K562 (cell line): Measurements from ENCODE around the gene C5orf52. TPM values are rescaled to one million over a fixed set of nuclear protein-coding genes. Genes with fewer than 3 reads are reported as not detected.

Source experiments
- ATAC-seq: fragments of 200-7000 bp; cut with Tn5 transposase; 3 replicates; pipeline ENCODE4 v1.9.1; 2020; ENCODE audit warnings: moderate library complexity
- BruUV-seq: library from RNA; stranded (reverse); fragments of 400-500 nt; replicated peaks from 2 replicates; lab custom pipeline; 2021; lab: Mats Ljungman, UMichigan
- CTCF ChIA-PET: fragments of 300-600 bp; formaldehyde crosslinking; extraction: SDS; loops from one replicate; lab custom pipeline; 2021; ENCODE audit warnings: low intra/inter-chr PET ratio; lab: Yijun Ruan, JAX
- POLR2A ChIA-PET: fragments of 300-600, 350-650 bp; sonication (Branson Sonifier 250); formaldehyde crosslinking; extraction: SDS; loops from one replicate; lab custom pipeline; 2021; ENCODE audit warnings: antibody characterized with exemption, inconsistent platforms; lab: Yijun Ruan, JAX
- DNase-seq, 4 experiments: peaks; one replicate each; pipeline versions ENCODE4 v3.0.0 to v3.0.0-alpha.2; 2011 to 2018; ENCODE audit warnings: low spot score in 3 of 4, mixed read lengths in 3 of 4; ENCODE audit errors: extremely low read depth in 1 of 4
- FAIRE-seq: peaks from 2 replicates; lab custom pipeline; 2011; peaks lifted over from hg19 to GRCh38; lab: Jason Lieb, UNC
- H2AFZ ChIP-seq: 2 replicates; pipeline ENCODE4 v1.6.0; 2011; ENCODE audit warnings: low read depth, low read length, control low read depth, inconsistent platforms
- H3K27ac ChIP-seq: fragments of 200-600 bp; 3 replicates; pipeline ENCODE4 v1.8.0; 2011; ENCODE audit warnings: low read depth, mild to moderate bottlenecking, control low read depth, inconsistent platforms, low read length, moderate library complexity, mixed read lengths; ENCODE audit errors: extremely low read depth
- H3K27me3 ChIP-seq, 2 experiments: fragments of 300-600 bp in 1 of 2; 2 replicates in 1 of 2; 3 replicates in 1 of 2; pipeline versions ENCODE4 v1.6.0 to v1.8.0; 2011; ENCODE audit warnings: inconsistent platforms in 2 of 2, low read length in 2 of 2, mild to moderate bottlenecking in 1 of 2, mixed read lengths in 1 of 2, moderate library complexity in 1 of 2; ENCODE audit not compliant: control insufficient read depth in 2 of 2, insufficient read depth in 2 of 2
- H3K36me3 ChIP-seq: fragments of 300-600 bp; 3 replicates; pipeline ENCODE4 v1.8.0; 2011; ENCODE audit warnings: mild to moderate bottlenecking, low read length, inconsistent platforms; ENCODE audit not compliant: control insufficient read depth, insufficient read depth
- H3K4me1 ChIP-seq, 2 experiments: fragments of 200-600 bp in 1 of 2; replicated peaks in 1 of 2; 2 replicates in 1 of 2; 3 replicates in 1 of 2; pipeline versions ENCODE4 v1.5.1 to v1.8.0; 2011; ENCODE audit warnings: inconsistent platforms in 2 of 2, low read length in 2 of 2, mild to moderate bottlenecking in 1 of 2, mixed read lengths in 1 of 2, moderate library complexity in 1 of 2; ENCODE audit not compliant: control insufficient read depth in 2 of 2, insufficient read depth in 2 of 2
- H3K4me2 ChIP-seq: 2 replicates; pipeline ENCODE4 v1.6.1; 2011; ENCODE audit warnings: low read length, control low read depth, inconsistent platforms, mixed read lengths; ENCODE audit not compliant: insufficient read depth
- H3K4me3 ChIP-seq: fragments of 200-600 bp; sonication (generic), shearing (Covaris generic); 2 replicates; pipeline ENCODE4 v1.5.1; 2016; ENCODE audit warnings: control low read depth, inconsistent platforms
- H3K79me2 ChIP-seq: fragments of 200-600 bp; 3 replicates; pipeline ENCODE4 v1.8.0; 2011; ENCODE audit warnings: low read length, inconsistent platforms; ENCODE audit not compliant: control insufficient read depth, insufficient read depth
- H3K9ac ChIP-seq, 2 experiments: 2 replicates each; pipeline versions ENCODE4 v1.6.0 to v1.6.1; 2011; ENCODE audit warnings: low read depth in 2 of 2, low read length in 2 of 2, control low read depth in 1 of 2, inconsistent platforms in 1 of 2, mild to moderate bottlenecking in 1 of 2, mixed read lengths in 1 of 2; ENCODE audit not compliant: insufficient read depth in 1 of 2
- H3K9me1 ChIP-seq: one replicate; pipeline ENCODE4 v1.6.0; 2011; ENCODE audit warnings: inconsistent platforms, mild to moderate bottlenecking, low read length, moderate library complexity; ENCODE audit not compliant: control insufficient read depth, insufficient read depth
- H3K9me3 ChIP-seq: replicated peaks from 2 replicates; pipeline ENCODE4 v1.5.1; 2011; ENCODE audit warnings: low read depth, low read length, inconsistent platforms; ENCODE audit not compliant: control insufficient read depth, insufficient read depth
- H4K20me1 ChIP-seq: replicated peaks from 2 replicates; pipeline ENCODE4 v1.6.1; 2011; ENCODE audit warnings: low read length, inconsistent platforms, mixed read lengths; ENCODE audit not compliant: control insufficient read depth, insufficient read depth
- ETV5 ChIP-seq: sonication (generic); formaldehyde crosslinking; IDR thresholded peaks from 2 replicates; pipeline ENCODE4 v1.4.0; 2020; ENCODE audit warnings: low read depth, mild to moderate bottlenecking, missing genetic modification reagents
- GTF2E2 ChIP-seq: fragments of 200-800 bp; sonication (Bioruptor generic); IDR thresholded peaks from 2 replicates; pipeline ENCODE4 v1.6.1; 2016; ENCODE audit warnings: missing genetic modification characterization, missing compliant biosample characterization
- POLR2H ChIP-seq: IDR thresholded peaks from 2 replicates; pipeline ENCODE4 v1.6.1; 2016; ENCODE audit warnings: missing genetic modification characterization, low read depth, mild to moderate bottlenecking, control low read depth, missing compliant biosample characterization, moderate library complexity
- RBBP5 ChIP-seq: fragments of 200-600 bp; sonication (generic); IDR thresholded peaks from 2 replicates; pipeline ENCODE4 v1.6.1; 2012; ENCODE audit warnings: borderline replicate concordance, mild to moderate bottlenecking, low read length, control low read depth, inconsistent platforms; ENCODE audit not compliant: insufficient read depth, poor library complexity, severe bottlenecking
- RFX5 ChIP-seq: IDR thresholded peaks from 2 replicates; pipeline ENCODE4 v1.6.1; 2011; ENCODE audit warnings: low read depth, mild to moderate bottlenecking, improper control_type of control experiment, low read length
- SOX6 ChIP-seq: fragments of 450-650 bp; IDR thresholded peaks from 2 replicates; pipeline ENCODE4 v1.6.1; 2014; ENCODE audit warnings: mild to moderate bottlenecking
- SPI1 ChIP-seq: IDR thresholded peaks from 2 replicates; pipeline ENCODE4 v1.6.1; 2011; ENCODE audit warnings: low read depth, low read length, control low read depth, borderline replicate concordance
- TRIM28 ChIP-seq: fragments of 450-650 bp; IDR thresholded peaks from 2 replicates; pipeline ENCODE4 v1.6.1; 2017
- ZNF354B ChIP-seq: fragments of 250-450 bp; sonication (Bioruptor Pico); IDR thresholded peaks from 2 replicates; pipeline ENCODE4 v1.4.0; 2020
- WGBS: fragments of 100-300 bp; shearing (Covaris generic); methylation state at CpG from one replicate; pipeline ENCODE4 v1.1.6; 2016; ENCODE audit warnings: low coverage, mixed read lengths; ENCODE audit not compliant: insufficient coverage; ENCODE audit errors: missing lambda C conversion rate; 5-methylcytosine and 5-hydroxymethylcytosine counted together
- in situ Hi-C: fragments of 300-500 bp; cut with MboI; formaldehyde crosslinking; loops from 4 replicates; pipeline ENCODE4 v1.15.0; 2018; ENCODE audit warnings: inconsistent platforms, mixed read lengths
- intact Hi-C: fragments of 100-400 bp; cut with micrococcal nuclease; formaldehyde crosslinking; loops from 2 replicates; pipeline ENCODE4 v1.14.2; 2022
- polyA plus RNA-seq, 8 experiments: library from polyadenylated mRNA; depleted of rRNA in 4 of 8; stranded (reverse) in 5 of 8; unstranded in 3 of 8; fragments of >200 nt; fragmentation: Nextera tagmentation in 2 of 8; fragmentation: Illumina TruSeq in 1 of 8; extraction: Ambion mirVana in 2 of 8; extraction: Trizol in 1 of 8; gene quantifications; 2 replicates each; pipeline versions ENCODE4 v1.2.1 to v1.2.3, GENCODE V29; 2011 to 2014; ENCODE audit warnings: inconsistent platforms in 1 of 8, missing spikeins in 1 of 8
- total RNA-seq, 7 experiments: library from RNA; depleted of rRNA in 6 of 7; stranded (reverse); fragments of >200 nt in 6 of 7; fragmentation: Illumina TruSeq in 2 of 7; extraction: Trizol in 2 of 7; gene quantifications; 2 replicates each; pipeline versions ENCODE4 v1.2.1 to v1.2.3, GENCODE V29; 2011 to 2021; ENCODE audit warnings: low replicate concordance in 1 of 7
- TF ChIP-seq, protein P1 (sequence below): fragments of 250-450 bp; sonication (Bioruptor Pico); IDR thresholded peaks from 2 replicates; pipeline ENCODE4 v1.5.0; 2020; ENCODE audit warnings: mild to moderate bottlenecking, borderline replicate concordance
- TF ChIP-seq, protein P2 (sequence below): sonication (generic); formaldehyde crosslinking; IDR thresholded peaks from 2 replicates; pipeline ENCODE4 v1.8.0; 2022; ENCODE audit warnings: mild to moderate bottlenecking, low read depth, missing genetic modification reagents
- TF ChIP-seq, protein P3 (sequence below): sonication (generic); formaldehyde crosslinking; IDR thresholded peaks from 2 replicates; pipeline ENCODE4 v1.8.0; 2023; ENCODE audit warnings: mild to moderate bottlenecking, missing genetic modification reagents

The C5orf52 gene
- total and polyA plus RNA-seq, 9 of the 15 experiments (the other 6 are each of a cell fraction or from before 2014, with no cell fraction given): not detected

DNA sequence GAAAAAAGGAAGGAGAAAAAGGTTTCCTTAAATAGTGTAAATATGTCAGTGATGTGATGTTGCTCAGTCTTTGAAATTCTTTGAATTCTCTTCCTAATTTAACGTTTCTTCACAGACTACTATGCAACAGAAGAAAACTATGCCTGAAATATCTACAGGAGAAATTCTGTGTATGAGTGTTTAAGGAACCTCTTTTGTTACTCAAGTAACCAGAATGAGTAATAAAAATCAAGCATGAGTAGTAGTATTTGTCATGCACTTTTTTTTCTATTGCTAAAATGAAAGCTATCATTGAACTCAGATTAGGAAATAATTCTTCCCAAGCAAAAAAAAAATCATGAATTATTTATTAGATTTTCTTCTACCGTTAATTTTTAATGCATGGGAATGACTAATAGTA is 39.5 kb downstream of the C5orf52 start:
- Histone ChIP-seq H3K9me3 (no peaks in the 10 kb centered on the region), H3K4me2 (no peak overlapping the region), H3K9ac (no peak overlapping the region), H2AFZ (no peak overlapping the region), H3K36me3 (no peaks in the 10 kb centered on the region), H3K79me2 (no peaks in the 10 kb centered on the region), H3K27ac (no peak overlapping the region), H3K9me1 (no peaks in the 10 kb centered on the region), H4K20me1 (no peaks in the 10 kb centered on the region), H3K4me1 (no peaks in the 10 kb centered on the region), H3K4me3 (no peak overlapping the region), H3K27me3 (no peaks in the 10 kb centered on the region)
- WGBS: 0% methylated on average over 2 of the region's 2 CpGs
- BruUV-seq: no TSS peak
- ChIA-PET CTCF (no interaction called here), POLR2A (no interaction called here)
- in situ Hi-C loops (no loop called here), intact Hi-C loops (no loop called here)
- ATAC-seq: no peak
- FAIRE-seq: no peak
- TF ChIP-seq, protein P1, sequence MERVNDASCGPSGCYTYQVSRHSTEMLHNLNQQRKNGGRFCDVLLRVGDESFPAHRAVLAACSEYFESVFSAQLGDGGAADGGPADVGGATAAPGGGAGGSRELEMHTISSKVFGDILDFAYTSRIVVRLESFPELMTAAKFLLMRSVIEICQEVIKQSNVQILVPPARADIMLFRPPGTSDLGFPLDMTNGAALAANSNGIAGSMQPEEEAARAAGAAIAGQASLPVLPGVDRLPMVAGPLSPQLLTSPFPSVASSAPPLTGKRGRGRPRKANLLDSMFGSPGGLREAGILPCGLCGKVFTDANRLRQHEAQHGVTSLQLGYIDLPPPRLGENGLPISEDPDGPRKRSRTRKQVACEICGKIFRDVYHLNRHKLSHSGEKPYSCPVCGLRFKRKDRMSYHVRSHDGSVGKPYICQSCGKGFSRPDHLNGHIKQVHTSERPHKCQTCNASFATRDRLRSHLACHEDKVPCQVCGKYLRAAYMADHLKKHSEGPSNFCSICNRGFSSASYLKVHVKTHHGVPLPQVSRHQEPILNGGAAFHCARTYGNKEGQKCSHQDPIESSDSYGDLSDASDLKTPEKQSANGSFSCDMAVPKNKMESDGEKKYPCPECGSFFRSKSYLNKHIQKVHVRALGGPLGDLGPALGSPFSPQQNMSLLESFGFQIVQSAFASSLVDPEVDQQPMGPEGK (CRISPR knock-in tag): no peak
- TF ChIP-seq SPI1: no peak
- no peak for TF ChIP-seq ZNF354B (CRISPR knock-in tag)
- no peak for TF ChIP-seq RFX5
- no peak for TF ChIP-seq GTF2E2 (tag)
- TF ChIP-seq, protein P2, sequence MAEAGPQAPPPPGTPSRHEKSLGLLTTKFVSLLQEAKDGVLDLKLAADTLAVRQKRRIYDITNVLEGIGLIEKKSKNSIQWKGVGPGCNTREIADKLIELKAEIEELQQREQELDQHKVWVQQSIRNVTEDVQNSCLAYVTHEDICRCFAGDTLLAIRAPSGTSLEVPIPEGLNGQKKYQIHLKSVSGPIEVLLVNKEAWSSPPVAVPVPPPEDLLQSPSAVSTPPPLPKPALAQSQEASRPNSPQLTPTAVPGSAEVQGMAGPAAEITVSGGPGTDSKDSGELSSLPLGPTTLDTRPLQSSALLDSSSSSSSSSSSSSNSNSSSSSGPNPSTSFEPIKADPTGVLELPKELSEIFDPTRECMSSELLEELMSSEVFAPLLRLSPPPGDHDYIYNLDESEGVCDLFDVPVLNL (CRISPR knock-in tag): no peak
- TF ChIP-seq, protein P3, sequence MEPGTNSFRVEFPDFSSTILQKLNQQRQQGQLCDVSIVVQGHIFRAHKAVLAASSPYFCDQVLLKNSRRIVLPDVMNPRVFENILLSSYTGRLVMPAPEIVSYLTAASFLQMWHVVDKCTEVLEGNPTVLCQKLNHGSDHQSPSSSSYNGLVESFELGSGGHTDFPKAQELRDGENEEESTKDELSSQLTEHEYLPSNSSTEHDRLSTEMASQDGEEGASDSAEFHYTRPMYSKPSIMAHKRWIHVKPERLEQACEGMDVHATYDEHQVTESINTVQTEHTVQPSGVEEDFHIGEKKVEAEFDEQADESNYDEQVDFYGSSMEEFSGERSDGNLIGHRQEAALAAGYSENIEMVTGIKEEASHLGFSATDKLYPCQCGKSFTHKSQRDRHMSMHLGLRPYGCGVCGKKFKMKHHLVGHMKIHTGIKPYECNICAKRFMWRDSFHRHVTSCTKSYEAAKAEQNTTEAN (CRISPR knock-in tag): no peak
- TF ChIP-seq SOX6: no peak
- no peak for TF ChIP-seq RBBP5
- no peak for TF ChIP-seq ETV5
- TF ChIP-seq POLR2H: no peak
- no peak for TF ChIP-seq TRIM28
- no peak for DNase-seq
